T-helper 1 cell (primary cell): ENCODE data around the gene ALKBH7.
A peak's percentile ranks its signal among the peaks of the same experiment; 100 is the strongest.
"Not testable (repeated sequence)": the region's sequence is repeated elsewhere in the genome, so short reads cannot be mapped to it uniquely, and the experiment has no call there.

ENCODE experiments used
- DNase-seq, 5 donors: peaks; one replicate each; pipeline ENCODE4 v3.0.0-alpha.2; 2012 to 2020
- total RNA-seq, 4 donors: gene quantifications; one replicate each; lab custom pipeline; 2026; lab: John Stamatoyannopoulos, UW

Gene ALKBH7
- total RNA-seq = 10.7 to 24.4 (median 14.7) reads per million in 4 donors

DNA sequence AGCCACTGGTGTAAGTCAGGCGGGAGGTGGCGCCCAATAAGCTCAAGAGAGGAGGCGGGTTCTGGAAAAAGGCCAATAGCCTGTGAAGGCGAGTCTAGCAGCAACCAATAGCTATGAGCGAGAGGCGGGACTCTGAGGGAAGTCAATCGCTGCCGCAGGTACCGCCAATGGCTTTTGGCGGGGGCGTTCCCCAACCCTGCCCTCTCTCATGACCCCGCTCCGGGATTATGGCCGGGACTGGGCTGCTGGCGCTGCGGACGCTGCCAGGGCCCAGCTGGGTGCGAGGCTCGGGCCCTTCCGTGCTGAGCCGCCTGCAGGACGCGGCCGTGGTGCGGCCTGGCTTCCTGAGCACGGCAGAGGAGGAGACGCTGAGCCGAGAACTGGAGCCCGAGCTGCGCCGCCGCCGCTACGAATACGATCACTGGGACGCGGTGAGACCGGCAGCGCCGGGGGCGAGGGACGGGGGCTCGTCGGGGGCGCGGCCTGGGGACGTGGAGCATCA is at the start of gene ALKBH7:
TSS of gene ALKBH7 (plus strand) at position 201 of the 502 bp plus-strand sequence. CDS start at position 228, 27 bp downstream.
- peak; percentile 93 to 99 (median 97) for DNase-seq

DNA sequence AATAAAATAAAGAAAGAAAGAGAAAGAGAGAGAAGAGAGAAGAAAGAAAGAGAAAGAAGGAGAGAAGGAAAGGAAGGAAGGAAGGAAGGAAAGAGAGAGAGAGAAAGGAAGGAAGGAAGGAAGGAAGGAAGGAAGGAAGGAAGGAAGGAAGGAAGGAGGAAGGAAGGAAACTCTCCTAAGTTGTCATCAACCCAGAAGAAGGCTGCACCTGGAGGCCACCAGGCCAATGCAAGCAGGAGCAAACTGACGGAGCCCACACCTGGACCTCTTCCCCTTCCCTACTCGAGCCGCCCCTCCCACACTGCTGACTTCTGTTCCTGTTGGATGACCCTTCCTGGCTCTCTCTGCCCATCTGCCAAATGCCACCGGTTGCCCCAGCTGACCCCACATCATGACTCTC is 47.8 kb upstream of the ALKBH7 start:
- DNase-seq = no peak

- DNase-seq = no peak
These were observed 47.0 kb upstream of the ALKBH7 start for GRCh38 chr19:6325614-6326013.

GRCh38 chr19:6326815-6327214 is 45.8 kb upstream of the ALKBH7 start:
- no peak for DNase-seq

DNA sequence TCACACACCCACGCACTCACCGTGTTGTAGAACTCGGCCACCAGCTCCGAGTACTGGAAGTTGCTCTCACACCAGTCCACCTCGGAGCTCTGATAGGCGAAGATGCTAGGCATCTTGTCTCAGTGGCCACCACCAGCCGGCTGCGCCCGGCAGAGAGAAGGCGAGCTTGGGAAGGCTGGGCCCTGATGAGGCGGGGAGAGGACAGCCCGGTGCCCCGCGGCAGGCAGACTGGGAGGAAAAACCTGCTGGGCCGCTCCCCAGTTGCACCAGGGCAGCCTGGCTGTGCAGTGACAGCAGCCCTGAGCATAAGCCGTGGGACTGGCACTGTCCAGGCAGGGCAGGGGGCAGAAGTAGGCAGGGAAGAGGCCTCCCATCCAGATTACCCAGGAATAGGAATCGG is 39.2 kb upstream of the ALKBH7 start, which contains the start of gene ACER1:
TSS of gene ACER1 (minus strand) at position 174 of the 400 bp plus-strand sequence. CDS start at position 113, 61 bp downstream.
- no peak for DNase-seq

GRCh38 chr19:6334490-6335285 is 37.9 kb upstream of the ALKBH7 start:
- no peak for DNase-seq

- no peak for DNase-seq
These were observed 31.9 kb upstream of the ALKBH7 start for GRCh38 chr19:6340493-6341201.

- no peak for DNase-seq
These were observed 29.1 kb upstream of the ALKBH7 start for GRCh38 chr19:6343462-6343861.

DNA sequence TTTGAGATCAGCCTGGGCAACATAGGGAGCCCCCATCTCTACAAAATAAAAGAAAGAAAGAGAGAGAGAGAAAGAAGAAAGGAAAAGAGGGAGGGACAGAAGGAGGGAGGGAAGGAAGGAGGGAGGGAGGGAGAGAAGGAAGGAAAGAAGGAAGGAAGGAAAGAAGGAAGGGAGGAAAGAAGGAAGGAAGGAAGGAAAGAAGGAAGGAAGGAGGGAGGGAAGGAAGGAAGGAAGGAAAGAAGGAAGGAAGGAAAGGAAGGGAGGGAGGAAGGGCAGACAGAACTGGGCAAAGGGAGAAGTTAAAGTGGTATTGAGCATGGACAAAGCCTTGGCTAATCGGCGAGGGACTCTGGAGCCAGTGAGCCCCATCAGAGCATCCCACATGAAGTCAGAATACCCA is 23.3 kb upstream of the ALKBH7 start:
- DNase-seq = not testable (repeated sequence)

- no peak for DNase-seq
These were observed 21.9 kb upstream of the ALKBH7 start for GRCh38 chr19:6350688-6351087.

- no peak for DNase-seq
These were observed 20.0 kb upstream of the ALKBH7 start for GRCh38 chr19:6352381-6353165.

GRCh38 chr19:6354098-6354674 is 18.4 kb upstream of the ALKBH7 start:
- DNase-seq = no peak

GRCh38 chr19:6355321-6356040 is 17.1 kb upstream of the ALKBH7 start:
- not testable (repeated sequence) for DNase-seq

DNA sequence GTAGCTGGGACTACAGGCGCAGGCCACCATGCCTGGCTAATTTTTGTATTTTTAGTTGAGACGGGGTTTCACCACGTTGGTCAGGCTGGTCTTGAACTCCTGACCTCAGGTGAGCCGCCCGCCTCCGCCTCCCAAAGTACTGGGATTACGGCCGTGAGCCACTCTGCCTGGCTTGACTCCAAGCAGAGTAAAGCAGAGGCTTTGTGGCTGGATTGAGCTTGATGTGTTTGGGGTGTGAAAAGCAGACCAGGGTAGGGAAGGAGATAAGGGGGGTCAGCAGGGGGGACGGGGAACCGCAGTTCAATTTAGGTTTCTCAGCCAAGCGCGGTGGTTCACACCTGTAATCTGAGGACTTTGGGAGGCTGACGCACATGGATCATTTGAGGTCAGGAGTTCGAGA is 15.4 kb upstream of the ALKBH7 start:
- DNase-seq = no peak

DNA sequence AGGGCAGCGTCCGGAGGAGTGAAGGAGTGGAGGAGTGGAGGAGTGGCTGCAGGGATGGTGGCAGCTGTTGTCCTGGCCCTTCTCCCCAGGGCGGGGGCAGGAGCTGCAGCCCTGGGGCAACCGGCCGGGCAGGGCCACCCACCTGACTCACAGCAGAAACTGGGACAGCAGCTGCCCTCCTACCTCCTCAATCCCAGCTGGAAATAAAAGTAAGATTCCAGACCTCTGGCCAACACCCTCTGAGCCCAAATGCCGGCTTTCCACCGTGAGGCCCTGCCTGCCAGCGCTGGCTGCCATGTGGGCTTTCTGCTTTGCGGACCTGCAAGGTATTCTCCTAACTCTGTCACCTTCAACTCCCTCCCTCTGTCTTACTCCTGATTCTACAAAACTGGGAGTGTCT is 14.6 kb upstream of the ALKBH7 start:
- DNase-seq = no peak

GRCh38 chr19:6359568-6360341 is 12.8 kb upstream of the ALKBH7 start:
- no peak for DNase-seq

DNA sequence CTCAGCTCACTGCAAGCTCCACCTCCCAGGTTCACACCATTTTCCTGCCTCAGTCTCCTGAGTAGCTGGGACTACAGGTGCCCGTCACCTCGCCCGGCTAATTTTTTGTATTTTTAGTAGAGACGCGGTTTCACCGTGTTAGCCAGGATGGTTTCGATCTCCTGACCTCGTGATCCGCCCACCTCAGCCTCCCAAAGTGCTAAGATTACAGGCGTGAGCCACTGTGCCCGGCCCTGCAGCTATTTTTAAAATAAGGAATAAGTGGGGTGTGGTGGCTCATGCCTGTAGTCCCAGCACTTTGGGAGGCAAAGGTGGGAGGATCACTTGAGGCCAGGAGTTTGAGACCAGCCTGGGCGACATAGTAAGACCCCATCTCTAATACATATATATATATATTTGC is 12.1 kb upstream of the ALKBH7 start:
- DNase-seq = not testable (repeated sequence)

- not testable (repeated sequence) for DNase-seq
These were observed 11.8 kb upstream of the ALKBH7 start for GRCh38 chr19:6360857-6361216.

GRCh38 chr19:6362027-6362350 is 10.6 kb upstream of the ALKBH7 start:
- no peak for DNase-seq

- DNase-seq = peak in 2 of 5 donors; percentile 44 to 58
These were observed 10.2 kb upstream of the ALKBH7 start for GRCh38 chr19:6362351-6362801.

DNA sequence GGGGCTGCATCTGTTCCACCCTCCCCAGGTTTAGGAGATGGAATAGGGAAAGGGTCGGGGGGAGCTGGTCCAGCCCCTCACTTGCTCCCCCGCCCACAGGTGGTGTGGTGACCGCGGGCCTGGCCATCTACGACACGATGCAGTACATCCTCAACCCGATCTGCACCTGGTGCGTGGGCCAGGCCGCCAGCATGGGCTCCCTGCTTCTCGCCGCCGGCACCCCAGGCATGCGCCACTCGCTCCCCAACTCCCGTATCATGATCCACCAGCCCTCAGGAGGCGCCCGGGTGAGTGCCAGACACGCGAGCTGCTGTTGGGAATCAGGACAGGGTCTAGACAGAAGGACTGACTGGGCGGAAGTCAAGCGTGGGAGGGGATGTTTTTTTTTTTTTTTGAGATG is 8.2 kb upstream of the ALKBH7 start:
- no peak for DNase-seq
